HTR-8/SVneo (cell line): ENCODE results near the gene ZNF497.
"Not testable (repeated sequence)": the region's sequence is repeated elsewhere in the genome, so short reads cannot be mapped to it uniquely, and the experiment has no call there.

Source experiments
- DNase-seq: peaks from one replicate; pipeline ENCODE4 v3.0.0; 2011; ENCODE audit warnings: low spot score, mixed read lengths; ENCODE audit not compliant: insufficient read length
- FAIRE-seq: peaks from 2 replicates; lab custom pipeline; 2011; peaks lifted over from hg19 to GRCh38; lab: Jason Lieb, UNC

ZNF497 gene

DNA sequence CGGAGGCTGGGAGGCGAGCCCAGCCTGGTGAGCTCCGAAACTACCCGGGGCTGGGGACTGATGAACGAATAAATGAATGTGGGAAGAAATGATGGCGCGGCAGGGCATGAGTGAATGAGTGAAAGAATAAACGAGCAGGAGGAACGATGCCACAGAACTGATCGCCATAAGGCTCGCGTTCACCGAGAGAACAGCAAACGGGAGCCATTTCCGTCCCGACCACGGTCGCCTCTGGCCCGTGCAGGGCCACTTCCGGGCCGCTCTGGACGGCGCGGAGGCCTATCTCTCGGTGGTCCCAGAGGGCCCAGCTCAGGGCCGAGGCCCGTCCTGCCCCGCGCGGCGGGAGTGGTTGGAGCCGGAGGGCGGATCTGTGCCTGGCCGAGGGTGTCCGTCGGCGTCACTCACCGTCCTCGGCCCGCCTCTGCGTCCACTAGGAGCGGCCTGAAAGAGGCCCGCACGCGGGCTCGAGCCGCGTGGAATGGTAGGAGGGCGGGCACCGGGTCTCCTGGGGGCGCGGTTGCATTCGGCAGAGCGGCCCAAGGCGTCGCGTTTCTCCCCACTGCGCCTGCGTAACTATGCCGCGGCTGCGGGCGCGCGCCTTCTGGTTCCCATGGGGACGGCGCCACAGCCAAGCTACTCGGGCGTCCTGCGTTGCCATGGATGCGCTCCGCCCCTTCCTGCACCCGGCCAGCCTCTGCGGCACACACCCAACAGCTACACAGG, at the start of gene ZNF497:
Gene ZNF497 (minus strand): TSS at position 480 of the 723 bp plus-strand sequence. CDS start 5,116 bp downstream, outside the sequence.
- FAIRE-seq, result peak; percentile 97
- DNase-seq, result peak; percentile 96

DNA sequence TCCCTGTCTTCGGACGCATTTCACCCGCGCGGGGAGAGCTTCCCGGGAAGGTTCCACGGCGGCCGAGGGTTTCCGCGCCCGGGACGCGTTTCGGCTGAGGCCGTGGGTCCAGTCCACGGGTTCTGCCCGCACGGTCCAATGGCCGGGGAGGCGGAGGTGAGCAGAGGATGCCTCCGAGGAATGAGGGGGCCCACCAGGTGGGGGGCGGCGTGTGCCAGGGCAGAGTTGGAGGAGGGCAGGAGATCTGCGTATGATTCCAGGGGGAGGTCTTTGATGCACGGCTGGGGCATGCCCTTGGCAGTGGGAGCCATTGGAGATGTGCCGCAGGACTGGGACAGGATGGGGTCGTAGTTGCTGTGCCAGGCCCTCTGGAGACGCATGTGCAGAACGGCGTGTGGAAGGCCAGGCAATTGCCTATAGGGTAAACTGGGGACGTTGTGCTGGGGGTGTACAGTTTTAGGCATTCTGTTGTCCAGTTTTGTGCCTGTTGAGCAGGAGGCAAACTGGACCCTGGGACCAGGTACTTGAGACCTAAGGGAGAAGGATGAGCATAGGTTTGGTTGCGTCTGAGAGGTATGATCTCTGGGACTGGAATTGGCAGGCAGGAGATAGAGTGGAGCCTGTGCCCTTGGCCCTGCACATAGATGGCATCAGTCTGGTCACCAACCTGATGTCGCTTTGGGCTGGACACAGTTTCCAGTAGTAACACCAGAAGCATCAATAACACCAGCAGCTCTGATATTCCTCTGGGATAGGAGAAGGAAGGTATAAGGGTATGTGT, 46.6 kb upstream of the ZNF497 start:
- FAIRE-seq (no peak), DNase-seq (no peak)

DNA sequence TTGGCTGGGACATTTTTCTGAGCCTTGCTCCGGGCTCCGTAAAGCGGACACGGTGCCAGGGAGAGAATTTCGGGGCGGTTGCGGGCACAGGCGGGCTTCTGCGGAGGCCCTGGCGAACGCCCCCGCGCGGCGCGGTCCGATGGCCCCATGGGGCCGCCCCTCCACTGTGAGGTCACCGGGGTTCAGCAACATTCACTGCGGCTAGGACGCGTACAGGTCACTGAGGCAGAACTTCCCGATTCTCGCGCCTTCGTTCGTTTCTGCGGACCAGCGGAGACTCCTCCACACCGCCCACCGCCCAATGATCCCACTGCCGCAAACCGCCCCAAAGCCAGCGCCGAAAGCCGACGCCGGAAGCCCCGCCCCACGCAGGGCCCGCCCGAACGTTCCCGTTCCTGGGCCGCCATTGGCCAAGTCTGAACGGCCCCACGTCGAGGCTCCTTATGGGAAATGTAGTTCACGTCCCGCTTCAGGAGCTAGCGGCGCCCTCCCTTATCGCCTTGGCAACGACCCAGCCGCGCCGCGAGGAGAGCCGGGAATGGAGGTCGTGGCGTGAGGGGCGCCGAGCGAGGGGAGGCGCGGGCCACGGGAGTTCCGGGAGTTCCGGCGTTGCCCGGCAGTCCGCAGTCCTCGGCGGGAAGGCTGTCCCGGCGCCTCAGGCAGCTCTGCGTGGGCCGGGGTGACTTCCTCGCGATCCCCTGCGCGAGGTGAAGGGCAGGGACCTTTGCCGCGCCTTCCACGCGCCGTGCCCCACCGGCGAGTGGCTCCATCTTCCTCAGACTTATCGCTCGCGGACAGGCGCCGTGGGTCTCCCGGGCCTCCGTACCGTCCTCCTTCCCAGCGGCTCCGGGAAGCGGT, 45.8 kb upstream of the ZNF497 start, which contains the start of gene ZNF584:
Gene ZNF584 (plus strand): TSS at position 498 of the 858 bp plus-strand sequence. CDS start 499 bp downstream, outside the sequence.
- FAIRE-seq, result peak; percentile 55
- peak; percentile 92 for DNase-seq

DNA sequence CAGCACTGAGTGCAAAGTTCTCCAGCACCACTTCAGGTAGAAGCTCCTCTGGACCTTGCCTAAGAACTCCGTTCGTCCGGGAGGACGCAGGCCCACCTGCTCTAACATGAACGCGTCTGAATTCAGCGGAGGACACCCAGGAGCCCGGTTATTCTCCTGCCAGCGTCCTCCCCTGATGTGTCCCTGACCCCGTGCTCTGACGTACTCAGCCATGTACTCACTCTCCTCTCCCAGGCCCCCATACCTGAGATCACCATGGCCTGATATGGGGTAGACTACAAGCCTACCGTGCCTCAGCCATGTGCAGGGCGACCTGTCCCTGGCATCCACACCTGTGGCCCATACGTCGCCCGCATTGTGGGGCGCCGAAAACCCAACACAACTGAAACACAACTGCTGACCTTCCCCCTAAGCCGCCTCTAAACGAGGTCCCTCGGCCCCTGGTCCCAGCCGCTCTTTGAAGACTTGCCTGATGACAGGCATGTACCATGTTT, 45.2 kb upstream of the ZNF497 start:
- no peak for FAIRE-seq
- DNase-seq, result no peak

DNA sequence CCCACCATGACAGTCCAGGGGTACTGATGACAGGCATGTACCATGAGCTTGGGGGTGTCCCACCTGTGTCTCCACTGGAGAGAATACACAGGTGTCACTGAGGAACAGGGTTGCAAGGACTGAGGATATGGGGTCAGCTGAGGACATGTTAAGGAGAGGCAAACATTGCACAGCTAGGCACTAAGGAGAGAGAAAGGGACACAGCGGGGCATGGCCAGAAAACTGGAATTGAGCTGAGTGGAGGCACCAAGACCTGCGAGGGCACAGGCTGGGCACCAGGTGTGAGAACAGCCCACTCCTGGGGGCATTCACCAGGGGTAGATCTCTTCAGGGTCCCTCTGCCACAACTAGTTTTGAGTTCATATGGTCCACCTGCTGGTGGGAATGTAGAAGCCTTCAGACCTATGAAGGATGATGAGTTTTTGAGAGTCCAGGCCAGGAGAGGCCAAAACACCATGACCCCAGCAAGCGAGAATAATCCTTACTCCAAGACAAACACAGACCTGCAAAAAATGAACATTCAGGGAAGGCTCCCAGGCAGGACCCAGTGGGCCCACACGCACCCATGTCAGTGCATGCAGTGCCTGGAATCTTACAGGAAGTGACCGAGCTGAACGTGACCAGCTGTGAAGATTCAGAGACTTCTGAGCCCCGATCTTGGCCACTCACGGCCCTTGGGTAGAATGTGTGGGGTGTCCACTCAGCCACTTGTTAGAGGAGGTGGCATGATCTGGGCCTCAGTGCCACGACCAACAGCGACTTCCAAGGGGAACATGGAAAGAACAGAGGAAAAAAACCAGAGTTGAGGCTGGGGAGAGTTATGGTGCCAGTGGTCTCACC, 44.5 kb upstream of the ZNF497 start:
- no peak for DNase-seq
- FAIRE-seq, result no peak

DNA sequence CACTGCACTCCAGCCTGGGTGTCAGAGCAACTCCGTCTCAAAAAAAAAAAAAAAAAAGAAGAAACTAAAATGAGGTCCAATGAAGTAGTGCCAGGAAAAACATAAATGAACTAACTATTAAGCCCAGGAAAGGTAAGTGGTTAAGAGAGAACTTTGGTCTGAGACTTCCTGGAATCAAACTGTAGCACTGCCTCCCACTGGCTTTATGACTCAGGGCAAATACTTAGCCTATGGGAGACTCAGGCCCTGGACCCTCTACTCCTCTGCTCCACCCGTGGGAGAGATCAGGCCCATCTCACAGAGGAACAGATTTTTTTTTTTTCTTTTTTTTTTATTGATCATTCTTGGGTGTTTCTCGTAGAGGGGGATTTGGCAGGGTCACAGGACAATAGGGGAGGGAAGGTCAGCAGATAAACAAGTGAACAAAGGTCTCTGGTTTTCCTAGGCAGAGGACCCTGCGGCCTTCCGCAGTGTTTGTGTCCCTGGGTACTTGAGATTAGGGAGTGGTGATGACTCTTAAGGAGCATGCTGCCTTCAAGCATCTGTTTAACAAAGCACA, 41.4 kb upstream of the ZNF497 start:
- DNase-seq, FAIRE-seq: not testable (repeated sequence)

DNA sequence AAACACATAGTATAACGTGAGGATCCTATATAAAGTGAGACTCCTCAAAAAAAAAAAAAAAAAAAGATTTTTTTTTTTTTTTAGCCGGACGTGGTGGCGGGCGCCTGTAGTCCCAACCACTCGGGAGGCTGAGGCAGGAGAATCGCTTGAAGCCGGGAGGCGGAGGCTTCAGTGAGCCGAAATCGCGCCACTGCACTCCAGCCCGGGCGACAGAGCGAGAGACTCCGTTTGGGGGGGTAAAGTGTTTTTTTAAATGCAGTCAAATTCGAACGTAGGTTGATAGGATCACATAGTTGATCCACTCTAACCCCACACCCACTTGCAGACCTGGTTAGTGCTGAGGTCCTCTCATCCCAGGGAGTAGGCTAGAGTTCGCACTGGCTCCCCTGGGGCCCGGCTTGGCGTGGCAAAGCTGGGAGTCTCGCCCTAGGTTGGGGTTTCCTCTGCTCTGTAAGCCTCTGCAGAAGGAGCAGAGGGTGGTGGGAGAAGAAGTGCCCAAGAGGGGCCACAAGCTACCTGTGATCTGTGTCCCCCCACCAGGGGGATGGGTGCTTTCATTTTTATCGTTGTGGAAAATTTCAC, 39.4 kb upstream of the ZNF497 start:
- FAIRE-seq, result no peak

DNA sequence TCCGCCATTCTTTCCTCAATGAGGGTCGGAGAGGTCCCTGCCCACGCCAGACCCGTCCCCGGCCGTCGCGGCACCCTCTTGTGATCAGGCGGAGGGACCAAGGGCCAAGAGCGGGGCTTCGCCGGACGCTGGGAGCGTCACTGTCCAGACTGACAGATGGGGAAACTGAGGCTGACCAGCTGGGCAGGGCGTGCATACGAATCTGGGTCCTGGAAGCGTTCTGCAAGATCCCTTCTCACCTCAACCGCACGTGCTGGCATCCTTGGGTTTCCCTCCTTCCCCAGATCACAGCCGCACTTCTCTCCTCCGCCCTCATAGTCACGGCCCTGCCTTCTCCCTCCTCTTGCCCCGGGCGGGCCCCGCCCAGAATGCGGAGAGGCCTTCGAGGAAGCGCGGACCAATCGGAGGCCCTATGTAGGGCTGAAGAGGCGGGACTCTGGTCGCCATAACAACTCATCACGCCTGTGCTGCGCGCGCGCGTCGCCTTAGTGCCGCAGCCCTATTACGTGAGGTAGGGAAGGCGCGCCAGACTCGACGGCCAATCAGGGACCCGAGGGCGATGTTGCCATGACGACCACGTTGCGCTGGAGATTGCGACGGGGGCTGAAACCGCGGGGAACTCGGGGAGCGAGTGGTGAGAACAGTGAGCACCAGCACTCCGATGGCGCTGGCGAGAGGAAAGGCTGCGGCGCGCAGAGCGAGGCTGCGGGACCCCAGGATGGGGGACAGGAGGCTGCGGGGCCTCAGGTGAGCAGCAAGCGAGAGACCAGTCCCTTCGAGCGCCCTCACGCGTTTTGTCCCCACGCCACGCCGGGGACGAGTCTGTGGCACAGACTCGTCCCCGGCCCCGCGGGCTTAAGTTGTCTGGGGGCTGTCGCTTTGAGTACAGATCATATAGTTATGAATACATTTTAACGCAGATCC, 38.6 kb upstream of the ZNF497 start:
- peak; percentile 97 for FAIRE-seq
- DNase-seq, result peak; percentile 97

More for the DNA sequence above, 39.4 kb upstream of the ZNF497 start:
- no peak for DNase-seq

DNA sequence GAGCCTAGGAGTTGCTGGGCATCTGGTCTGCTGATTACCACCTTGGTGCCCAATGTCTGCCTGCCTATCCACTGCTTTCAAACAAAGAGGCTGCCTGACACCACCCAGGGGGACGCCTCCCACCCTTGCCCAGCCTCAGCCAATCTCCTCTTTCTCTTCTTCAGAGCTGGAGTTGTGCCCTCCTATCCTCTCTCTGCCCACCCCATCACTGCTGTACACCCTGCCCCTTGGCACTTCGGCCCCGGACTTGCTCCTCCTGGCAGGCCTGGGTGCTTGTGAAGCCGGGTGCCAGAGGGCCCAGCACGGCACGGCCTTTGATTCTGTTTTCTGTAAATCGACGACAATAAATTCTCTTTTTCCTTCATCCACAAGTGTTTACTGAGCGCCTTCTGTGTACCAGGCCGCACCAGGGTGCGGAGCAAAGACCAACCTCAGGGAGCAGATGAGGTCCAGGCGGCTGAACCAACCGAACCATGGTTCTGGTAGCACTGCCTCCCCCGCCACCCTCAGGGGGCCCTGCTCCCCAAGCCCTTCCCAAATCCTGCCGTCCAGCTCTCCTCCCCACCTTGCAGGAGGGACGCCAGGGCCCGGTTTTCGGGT, 37.9 kb upstream of the ZNF497 start:
- DNase-seq (no peak), FAIRE-seq (no peak)

DNA sequence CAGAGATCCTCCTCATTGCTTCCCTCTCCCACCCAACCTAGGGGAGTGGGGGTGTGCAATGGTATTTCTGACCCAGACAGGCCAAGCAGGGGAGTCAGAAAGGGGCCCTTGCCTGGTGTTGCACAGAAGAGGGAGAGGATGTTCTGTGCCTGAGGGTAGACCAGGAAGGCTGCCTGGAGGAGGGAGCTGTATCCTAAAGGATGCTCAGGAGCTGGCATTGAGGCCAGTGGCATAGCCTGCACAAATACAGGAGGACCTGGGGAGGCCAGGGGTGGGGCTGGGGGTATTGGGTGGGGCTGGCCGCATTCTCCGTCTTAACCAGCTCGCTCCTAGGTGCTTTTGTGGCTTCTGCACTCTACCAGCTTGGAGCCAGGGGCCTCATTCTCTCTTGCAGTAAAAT, 37.4 kb upstream of the ZNF497 start:
- FAIRE-seq, result no peak
- DNase-seq, result no peak

DNA sequence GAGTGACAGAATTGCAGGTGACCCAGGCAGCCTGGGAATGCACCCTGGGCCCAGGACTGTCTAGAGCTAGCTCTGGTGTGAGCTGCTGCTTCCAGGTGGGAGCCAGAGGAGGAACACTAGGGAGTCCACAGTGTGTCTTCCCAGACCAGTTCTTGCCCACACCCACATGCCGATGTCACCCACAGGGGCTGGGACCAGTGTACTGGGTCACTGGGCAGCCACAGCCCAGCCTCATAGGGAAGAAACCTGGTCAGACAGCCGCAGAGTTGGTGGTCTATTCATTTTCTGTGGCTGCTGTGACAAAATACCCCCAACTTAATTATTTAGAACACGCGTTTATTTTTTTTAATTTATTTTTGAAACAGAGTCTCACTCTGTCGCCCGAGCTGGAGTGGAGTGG, 36.0 kb upstream of the ZNF497 start:
- DNase-seq (no peak), FAIRE-seq (no peak)

DNA sequence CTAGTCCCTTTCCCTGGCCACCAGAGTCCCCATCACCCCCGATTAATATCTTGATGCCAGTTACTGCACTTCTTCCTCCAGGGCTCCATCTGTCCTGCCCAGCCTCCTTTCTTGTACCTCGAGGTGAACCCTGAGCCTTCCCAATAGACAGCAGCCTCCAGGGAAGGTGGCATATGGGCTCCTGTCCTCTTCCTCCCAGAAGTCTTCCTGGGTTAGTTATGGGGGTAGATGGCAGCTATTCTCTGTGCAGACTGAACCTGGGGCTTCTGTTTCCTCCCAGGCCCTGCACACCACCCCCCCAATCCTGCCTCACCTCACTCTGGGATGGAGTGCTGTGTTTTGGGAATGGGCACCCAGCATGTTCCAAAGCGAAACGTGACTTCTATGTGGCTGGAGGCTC, 35.5 kb upstream of the ZNF497 start:
- no peak for FAIRE-seq

DNA sequence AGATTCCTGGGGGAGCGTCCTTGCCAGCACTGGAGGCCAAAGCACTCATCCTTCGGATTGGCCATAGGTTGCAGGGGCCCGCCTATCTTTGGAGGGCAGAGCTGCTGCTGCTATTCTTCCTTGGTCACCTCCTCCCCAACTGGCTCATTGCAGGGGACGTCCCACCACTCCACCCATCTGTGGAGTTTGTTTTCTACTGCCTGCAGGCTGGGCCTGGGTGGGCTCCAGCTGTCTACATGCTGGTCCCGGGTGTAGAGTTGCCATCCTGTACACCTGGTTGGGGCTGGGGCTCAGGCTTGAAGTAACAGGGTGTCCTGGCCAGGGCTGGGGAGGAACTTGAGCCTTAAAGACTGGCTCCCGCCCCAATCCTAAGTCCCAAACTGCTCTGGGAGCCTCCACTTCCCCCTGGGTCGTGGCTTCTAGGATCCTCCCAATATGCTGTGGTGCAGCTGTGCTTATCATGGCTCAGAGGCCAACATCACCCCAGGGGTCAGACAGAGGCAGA, 35.0 kb upstream of the ZNF497 start:
- FAIRE-seq (no peak), DNase-seq (no peak)

More for the DNA sequence above, 35.5 kb upstream of the ZNF497 start:
- no peak for DNase-seq

DNA sequence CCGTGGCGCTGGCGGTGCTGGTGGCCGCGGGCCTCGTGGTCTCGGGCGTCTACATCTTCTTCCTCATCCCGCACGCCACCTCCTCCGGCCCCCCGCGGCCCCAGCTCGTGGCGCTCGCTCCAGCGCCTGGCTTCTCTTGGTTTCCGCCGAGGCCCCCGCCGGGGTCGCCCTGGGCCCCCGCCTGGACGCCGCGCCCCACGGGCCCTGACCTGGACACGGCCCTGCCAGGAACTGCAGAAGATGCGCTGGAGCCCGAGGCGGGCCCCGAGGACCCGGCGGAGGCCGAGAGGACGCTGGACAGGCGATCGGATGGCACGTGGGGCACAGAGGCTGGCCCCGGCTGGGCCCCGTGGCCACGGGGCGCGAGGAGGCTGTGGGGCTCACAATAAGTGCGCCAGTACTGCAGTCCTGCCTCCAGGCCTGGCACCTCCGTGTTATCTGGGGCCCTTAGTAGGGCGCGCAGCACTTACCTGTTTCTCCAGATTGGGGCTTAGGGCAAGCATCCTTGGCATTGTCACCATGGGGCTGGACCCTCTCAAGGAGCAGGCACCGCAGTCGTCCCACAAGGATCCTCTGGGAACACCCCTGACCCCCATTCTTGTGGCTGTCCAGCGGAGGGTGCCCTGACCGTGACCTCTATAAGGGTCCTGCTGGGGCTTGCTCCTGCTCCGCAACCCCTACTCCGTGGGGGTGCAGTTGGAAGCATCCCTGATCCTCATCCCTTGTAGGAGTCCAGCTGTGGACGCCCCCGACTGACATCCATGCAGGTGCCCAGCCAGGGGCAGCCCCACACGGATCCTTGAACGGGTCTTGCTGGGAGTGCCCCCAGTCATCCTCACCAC, 34.4 kb upstream of the ZNF497 start:
- FAIRE-seq (no peak), DNase-seq (no peak)

DNA sequence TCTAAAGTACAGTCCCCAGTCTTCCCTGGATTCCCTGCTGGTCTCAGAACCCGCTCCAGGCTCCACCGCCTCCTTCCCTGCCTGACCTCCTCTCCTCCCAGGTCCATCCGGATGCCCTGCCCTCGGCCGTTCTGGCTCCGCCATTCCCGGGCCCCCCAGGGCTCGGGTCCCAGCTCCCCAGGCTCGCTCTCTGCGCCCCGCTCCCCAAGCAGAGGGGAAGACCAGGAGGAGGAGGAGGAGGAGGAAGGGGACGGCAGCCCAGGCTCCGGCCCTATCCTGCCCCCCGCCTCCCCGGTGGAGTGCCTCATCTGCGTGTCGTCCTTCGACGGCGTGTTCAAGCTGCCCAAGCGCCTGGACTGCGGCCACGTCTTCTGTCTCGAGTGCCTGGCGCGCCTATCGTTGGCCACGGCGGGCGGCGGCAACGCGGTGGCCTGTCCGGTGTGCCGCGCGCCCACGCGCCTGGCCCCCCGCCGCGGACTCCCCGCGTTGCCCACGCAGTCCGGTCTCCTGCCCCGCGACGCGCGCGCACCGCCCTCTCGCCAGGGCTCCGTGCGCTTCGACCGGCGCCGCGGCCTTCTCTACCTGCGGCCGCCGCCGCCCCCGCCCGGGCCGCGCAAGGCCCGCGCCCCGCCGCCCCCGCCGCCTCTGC, 33.6 kb upstream of the ZNF497 start:
- no peak for FAIRE-seq
- DNase-seq, result no peak
